HG02678 (cell line): ENCODE data around the gene PRKAG1.

ENCODE experiments used
- ATAC-seq: cut with Tn5 transposase; IDR thresholded peaks from one replicate; pipeline ENCODE4 v1.9.1; 2021; ENCODE audit warnings: mild to moderate bottlenecking, moderate library complexity; ENCODE audit not compliant: unreplicated experiment

Gene PRKAG1

GRCh38 chr12:49014547-49014946, 4.0 kb downstream of the PRKAG1 start:
- no peak for ATAC-seq

- no peak for ATAC-seq
These were observed 5.1 kb downstream of the PRKAG1 start for GRCh38 chr12:49013428-49013827.

GRCh38 chr12:49012739-49013138, 5.8 kb downstream of the PRKAG1 start:
- no peak for ATAC-seq

GRCh38 chr12:49010092-49010668, 8.4 kb downstream of the PRKAG1 start:
- ATAC-seq: no peak

GRCh38 chr12:49008943-49009342, 9.6 kb downstream of the PRKAG1 start:
- ATAC-seq: no peak

GRCh38 chr12:49000346-49000745, 18.2 kb downstream of the PRKAG1 start:
- ATAC-seq: no peak

- peak; percentile 35 for ATAC-seq
These were observed 19.0 kb downstream of the PRKAG1 start, which contains the start of gene DDN for GRCh38 chr12:48999371-49000131. DDN (minus strand) TSS chr12:48999375; CDS start chr12:48999287, 88 bp downstream.

GRCh38 chr12:48998497-48999353, 19.9 kb downstream of the PRKAG1 start:
- peak; percentile 2 for ATAC-seq

GRCh38 chr12:48997719-48998496, 20.7 kb downstream of the PRKAG1 start:
- peak; percentile 36 for ATAC-seq

- ATAC-seq: no peak
These were observed 21.5 kb downstream of the PRKAG1 start for GRCh38 chr12:48996794-48997718.

- ATAC-seq: peak; percentile 37
These were observed 23.3 kb downstream of the PRKAG1 start for GRCh38 chr12:48995086-48995879.

GRCh38 chr12:48994224-48995085, 24.1 kb downstream of the PRKAG1 start:
- ATAC-seq: no peak

- ATAC-seq: no peak
These were observed 24.8 kb downstream of the PRKAG1 start for GRCh38 chr12:48993787-48994186.

GRCh38 chr12:48991247-48992050, 27.1 kb downstream of the PRKAG1 start:
- ATAC-seq: no peak

GRCh38 chr12:48990552-48990951, 28.0 kb downstream of the PRKAG1 start:
- no peak for ATAC-seq

- ATAC-seq: no peak
These were observed 30.4 kb downstream of the PRKAG1 start for GRCh38 chr12:48988030-48988649.
